Gastroesophageal sphincter (tissue), 4 donors: ENCODE data around the gene ANKRD66. TPM values are rescaled to one million over a fixed set of nuclear protein-coding genes. Genes with fewer than 3 reads are reported as not detected.

Source experiments
- total RNA-seq, 4 donors: library from RNA; depleted of rRNA; stranded (reverse); fragments of >200 nt; gene quantifications; one replicate each; pipeline ENCODE4 v1.1.0, GENCODE V29; 2016

Gene ANKRD66
- total RNA-seq, 4 donors from 2014 or later = 0.15 TPM; not detected in 3

Other genes with a start within 250 kb of the ANKRD66 start
- 10 to 100 TPM in 3 of 4 donors, 1 to 10 TPM in 1; 7.6 to 55.9 (median 23.2) TPM for gene CYP39A1, start 94.1 kb upstream of the ANKRD66 start, total RNA-seq
- gene SLC25A27, start 94.0 kb upstream of the ANKRD66 start, total RNA-seq = 10 to 100 TPM in 3 of 4 donors, 1 to 10 TPM in 1; 7.8 to 82.2 (median 47.3) TPM
- gene TDRD6, start 59.0 kb upstream of the ANKRD66 start, total RNA-seq = 1 to 10 TPM in 2 of 4 donors, under 1 TPM in 2; 0.15 to 5.1 (median 2.0) TPM
- not detected for gene PLA2G7, start 11.6 kb upstream of the ANKRD66 start, total RNA-seq
- not detected for gene MEP1A, start 46.5 kb downstream of the ANKRD66 start, total RNA-seq
- gene ADGRF5, start 175.0 kb downstream of the ANKRD66 start, total RNA-seq = 10 to 100 TPM; 11.7 to 37.6 (median 26.0) TPM